Fibroblast of skin of abdomen (primary cell): ENCODE measurements around the gene HES4.
"Not testable (repeated sequence)": the region's sequence is repeated elsewhere in the genome, so short reads cannot be mapped to it uniquely, and the experiment has no call there.

Experiments used
- DNase-seq: peaks from one replicate; pipeline ENCODE4 v3.0.0-alpha.2; 2013

The HES4 gene

GRCh38 chr1:1033009-1033587, 33.2 kb upstream of the HES4 start:
- peak; percentile 72 for DNase-seq

DNA sequence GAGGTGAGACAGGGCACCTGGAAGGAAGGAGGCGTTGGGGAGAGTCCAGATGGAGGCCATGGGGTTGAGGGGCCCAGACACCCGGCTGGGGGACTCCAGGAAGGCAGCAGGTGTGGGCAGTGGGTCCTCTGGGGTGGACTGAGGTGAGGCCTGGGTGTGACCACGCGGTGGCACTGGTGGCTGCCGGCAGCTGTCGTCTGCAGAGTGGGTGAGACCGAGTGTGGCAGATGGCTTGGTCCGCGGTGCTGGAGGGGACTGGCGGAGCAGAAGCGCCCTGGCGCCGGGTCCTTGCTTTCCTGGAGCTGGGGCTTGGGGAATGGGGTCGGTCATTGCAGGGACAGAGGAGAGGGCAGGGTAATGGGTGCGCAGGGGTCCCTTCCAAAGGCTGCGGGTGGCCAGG, 32.5 kb upstream of the HES4 start:
- no peak for DNase-seq

DNA sequence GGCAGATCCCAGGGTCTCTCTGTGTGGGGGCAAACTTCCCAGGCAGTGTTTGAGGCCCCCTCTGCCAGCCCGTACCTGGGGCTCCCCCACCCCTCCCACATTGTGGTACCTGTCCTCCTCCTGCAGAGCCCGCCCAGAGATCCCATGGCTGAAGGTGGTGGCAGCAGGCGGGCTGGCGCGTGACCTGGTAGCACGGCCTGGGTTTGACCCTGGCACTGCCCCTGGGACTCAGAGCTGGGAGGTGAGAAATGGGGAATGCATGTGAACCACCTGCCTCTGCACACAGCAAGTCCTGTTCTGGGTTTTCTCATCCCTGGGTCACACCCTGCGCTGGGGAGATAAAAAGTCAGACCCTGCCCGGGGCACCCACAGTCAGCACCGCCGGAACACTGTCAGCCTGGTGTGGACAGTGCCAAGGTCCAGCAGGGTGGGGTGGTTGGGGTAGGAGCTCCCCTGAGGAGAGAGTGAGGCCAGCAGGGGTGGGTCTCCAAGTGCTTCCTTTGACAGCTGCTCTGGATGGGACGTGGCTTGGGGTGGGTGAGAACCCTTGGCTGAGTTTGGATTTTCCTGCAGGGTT, 31.9 kb upstream of the HES4 start:
- DNase-seq, result no peak

DNA sequence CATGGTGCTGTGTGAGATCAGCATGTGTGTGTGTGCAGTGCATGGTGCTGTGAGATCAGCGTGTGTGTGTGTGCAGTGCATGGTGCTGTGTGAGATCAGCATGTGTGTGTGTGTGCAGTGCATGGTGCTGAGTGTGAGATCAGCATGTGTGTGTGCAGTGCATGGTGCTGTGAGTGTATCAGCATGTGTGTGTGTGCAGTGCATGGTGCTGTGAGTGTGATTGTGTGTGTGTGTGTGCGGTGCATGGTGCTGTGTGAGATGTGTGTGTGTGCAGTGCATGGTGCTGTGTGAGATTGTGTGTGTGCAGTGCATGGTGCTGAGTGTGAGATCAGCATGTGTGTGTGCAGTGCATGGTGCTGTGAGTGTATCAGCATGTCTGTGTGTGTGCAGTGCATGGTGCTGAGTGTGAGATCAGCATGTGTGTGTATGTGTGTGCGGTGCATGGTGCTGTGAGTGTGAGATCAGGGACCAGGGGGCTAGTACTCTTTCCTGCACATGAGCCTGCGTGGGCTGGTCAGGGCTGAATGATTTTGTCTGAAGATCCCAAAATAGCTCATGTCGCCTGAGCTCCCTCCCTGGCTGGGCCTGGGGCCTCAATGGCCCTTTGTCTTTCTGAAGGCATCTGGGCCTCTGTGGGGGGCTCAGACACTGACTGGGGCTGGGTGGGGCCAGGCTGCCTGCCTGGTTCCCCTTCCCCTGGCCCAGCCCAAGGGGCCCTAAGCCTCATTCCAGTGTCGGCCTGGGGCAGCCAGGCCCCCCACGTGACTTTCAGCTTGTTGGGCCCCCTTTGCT, 31.2 kb upstream of the HES4 start:
- DNase-seq, result not testable (repeated sequence)

DNA sequence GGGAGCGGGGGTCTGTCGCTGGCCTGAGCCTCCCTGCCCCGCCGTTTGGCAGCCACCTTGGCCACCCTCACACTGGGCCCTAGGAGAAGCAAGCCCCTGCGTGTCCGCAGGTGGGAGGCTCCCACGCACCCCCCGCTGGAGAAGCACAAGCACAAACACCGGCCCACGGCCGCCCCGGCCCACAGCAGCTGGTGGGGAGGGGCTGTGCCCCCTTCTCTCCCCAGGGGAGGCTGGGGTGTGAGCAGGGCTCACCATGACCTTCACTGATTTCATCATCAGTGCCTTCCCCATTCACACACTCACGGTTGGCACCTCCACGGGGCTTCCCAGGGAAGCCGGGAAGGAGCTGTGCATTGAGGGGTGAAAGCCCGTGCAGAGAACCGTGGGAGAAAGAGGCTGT, 27.9 kb upstream of the HES4 start:
- no peak for DNase-seq

DNA sequence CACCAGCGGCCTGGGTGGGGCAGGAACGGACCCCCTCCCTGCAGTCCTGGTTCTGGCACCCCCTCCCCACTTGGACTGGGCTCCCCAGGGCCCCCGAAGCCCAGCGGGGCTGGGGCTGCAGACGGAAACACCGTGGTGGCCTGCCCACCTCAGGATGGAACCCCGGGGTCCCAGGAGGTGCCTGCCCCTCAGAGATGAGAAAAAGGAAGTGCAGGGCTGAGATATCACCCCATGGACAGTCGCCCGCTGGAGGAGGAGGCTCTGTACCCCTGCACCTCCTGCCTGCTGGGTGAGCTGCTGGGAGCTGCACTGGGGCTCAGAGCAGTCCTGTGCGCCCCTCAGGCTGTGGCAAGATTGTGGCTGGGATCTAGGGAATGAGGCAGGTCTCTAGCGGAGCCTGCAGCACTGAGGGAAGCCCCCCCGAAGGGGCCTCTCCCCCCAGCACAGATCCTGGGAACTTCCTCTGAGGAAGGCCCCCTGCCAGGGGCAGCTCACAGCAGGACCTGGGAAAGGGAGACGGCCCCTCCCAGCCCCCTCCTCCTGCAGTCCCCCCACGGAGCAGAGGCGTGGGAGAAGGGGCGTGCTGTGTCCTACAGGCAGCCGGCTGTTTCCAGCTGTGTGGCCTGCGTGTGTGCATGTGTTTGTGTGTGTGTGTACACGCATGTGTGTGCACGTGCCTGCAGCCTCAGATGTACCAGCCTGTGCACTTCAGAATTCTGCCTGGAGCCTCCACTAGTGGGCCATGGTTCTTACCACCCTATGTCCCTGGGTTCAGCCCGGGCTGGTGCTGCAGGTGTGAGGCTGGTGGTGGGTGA, 26.9 kb upstream of the HES4 start:
- no peak for DNase-seq

DNA sequence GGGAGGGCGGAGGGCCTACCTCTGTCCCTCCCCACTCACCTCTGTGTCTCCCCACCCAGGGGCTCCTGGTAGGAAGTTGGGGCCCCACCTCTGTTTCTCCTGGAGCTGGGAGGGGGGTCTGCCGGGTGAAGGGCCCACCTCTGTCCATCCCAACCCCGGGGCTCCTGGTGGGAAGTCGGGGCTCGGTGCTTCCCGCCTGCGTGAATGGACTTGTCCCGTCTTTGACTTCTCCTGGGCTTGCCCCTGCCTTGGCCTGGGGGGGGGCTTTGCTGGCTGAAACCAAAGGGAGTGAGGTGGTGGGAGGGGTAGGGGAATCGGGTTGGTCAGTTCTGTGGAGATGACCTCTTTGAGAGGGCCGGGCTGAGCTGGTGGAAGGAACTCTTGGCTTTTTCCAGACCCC, 25.8 kb upstream of the HES4 start:
- no peak for DNase-seq

DNA sequence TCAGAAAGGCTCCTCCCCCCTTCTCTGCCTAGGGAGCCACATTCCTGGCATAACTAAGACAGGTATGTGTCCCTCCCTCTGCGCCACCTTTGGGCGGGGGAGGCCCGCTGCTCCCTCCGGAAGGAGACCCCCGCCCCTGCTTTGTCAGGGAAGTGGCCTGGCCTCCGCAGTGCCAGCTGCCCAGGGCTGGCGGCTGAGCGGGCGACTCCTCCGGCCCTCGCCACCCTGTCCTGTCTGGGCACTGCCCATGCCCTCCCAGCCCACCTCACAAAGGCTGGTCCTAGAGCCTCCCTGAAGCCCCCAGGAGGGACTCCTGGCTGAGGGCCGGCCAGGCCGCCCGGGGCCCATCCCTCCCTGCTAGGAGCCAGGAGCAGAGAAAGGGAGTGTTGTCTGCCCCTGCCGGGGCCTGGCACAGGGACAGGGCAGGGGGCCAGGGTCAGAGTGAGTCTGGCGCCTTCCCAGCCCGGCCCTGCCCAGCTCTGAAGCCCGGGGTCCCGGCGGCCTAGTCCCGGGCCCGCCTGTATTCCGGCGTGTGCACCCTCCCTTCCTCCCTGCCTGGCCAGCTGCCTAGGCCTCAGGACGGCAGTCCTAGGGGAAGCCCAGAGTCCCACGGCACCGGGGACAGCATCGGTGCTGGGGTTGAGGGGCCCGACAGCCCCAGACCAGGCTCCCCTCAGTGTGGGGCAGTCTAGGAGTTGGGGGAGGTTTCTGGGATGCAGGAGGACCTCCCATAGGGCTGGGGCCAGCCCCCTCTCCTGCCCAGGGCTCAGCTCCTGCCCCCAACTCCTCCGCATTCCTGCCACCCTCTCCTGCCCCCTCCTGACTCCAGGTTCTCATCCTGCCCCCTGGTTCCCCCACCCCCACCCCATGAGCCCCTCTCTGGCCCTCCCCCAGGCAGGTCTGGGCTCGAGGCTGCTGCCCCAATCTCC, 25.1 kb upstream of the HES4 start:
- peak; percentile 35 for DNase-seq

GRCh38 chr1:1024149-1024770, 24.4 kb upstream of the HES4 start:
- no peak for DNase-seq

- DNase-seq, result no peak
Observed at GRCh38 chr1:1023700-1024099, 23.8 kb upstream of the HES4 start.

DNA sequence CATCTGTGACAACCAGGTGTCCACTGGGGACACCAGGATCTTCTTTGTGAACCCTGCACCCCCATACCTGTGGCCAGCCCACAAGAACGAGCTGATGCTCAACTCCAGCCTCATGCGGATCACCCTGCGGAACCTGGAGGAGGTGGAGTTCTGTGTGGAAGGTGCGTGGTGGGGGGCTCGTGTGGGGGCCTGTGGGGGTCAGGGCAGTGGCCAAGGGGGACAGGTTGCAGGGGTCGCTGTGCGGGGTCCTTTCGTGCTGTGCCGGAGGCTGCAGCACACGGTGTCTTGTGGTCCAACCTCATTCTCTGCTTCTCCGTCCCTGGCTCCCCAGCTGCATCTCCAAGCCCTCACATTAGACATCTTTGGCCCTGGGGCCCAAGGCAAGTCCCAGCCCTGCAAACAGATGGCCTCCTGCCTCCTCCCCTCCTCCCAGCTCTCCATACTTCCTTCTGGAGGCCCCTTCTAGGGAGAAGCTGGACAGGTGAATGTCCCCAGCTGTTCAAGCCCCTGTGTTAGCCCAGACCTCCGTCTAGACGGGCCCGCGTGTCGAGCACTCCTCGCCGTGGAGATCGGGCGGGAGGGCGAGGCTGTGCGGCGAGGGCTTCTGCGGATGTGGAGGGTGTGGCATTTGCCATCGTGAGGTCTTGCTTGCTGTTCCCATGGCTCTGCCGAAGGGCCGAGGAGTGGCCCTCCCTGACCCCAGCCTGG, 22.6 kb upstream of the HES4 start:
- no peak for DNase-seq

DNA sequence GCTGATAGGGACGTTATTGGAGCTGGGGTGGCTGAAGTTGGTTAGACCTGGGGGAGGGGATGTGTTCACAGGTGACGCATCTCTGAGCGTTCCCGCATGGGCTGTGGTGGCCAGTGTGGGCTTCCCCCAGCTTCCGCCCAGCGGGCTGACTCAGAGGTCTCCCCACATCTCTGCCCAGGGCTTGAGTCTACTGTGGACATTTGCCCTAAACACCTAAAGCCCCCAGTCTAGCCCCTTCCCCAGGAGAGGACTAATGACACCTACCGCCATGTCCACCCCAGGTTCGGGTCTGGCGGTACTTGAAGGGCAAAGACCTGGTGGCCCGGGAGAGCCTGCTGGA, 22.0 kb upstream of the HES4 start:
- peak; percentile 20 for DNase-seq

DNA sequence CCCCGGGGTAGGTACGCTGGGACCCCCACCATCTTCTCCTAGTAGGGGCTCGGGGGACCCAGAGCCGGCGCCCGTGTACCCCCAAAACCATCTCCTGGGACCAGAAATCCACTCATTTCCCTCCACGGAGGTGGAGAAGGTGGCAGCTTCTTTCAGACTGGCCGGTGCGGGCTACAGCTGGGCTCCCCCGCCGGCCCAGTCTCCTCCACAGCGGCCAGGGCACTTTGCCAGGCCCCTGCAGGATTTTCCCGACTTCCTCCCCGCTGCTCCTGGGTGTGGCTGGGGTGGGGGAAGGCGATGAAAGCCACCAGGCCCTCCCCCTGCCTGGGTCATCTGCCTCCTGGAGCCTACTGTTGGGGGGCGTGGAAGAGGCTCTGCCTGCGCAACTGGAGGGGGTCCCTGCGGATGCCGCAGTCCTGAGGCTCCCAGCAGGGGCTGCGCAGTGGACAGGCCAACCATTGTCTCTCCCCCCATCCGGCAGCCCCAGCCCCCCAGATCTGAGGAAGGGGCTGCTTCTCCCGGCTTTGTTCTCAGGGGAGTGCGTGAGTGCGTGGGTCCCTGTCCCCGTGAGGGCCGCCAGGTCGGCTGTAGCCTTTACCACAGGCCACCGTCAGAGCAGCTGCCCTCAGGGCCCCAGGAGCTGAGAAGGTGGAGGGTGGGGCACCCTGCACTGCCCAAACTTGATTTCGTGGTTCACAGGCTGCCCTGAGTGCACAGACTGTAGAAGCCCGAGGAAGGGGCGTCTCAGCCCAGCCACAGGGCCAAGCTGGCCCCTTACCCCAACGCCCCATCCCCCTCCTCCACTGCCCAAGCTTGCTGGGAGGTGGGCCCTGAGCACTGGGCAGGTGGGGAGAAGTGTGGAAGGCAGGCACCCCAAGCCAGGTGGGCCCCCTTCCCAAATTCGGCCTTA, 21.4 kb upstream of the HES4 start:
- peak; percentile 85 for DNase-seq

DNA sequence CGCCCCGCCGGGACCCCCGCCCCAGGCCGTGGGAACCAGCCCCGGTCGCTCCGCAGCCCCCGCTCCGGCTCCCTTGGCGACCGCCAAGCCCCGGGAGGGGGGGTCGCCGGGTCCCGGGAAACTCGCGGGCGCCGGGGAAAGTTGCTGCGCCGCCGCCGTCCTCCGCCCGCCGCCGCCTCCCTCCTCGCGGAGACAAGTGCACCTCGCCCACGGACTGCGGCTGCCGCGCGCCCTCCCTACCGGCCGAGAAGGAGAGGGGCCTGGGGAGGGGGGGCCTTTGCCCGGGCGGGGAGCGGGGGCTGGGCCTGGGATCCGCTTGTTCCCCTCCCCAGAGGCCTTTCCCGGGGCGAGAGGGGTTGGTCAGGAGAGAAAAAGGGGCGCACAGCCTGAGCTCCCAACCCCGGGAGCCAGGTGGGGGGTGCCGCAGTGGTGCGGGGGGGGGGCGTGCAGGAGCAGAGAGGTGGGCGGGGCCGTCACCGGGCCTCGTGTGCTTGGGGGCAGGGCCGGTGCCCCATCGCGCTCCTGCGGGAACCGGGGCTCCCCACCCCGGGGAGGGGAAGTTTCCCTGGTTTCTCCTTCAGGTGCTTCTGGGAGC, 20.6 kb upstream of the HES4 start:
- no peak for DNase-seq

GRCh38 chr1:1020000-1020404, 20.1 kb upstream of the HES4 start, which contains the start of gene AGRN:
Gene AGRN, plus strand, starts transcription at chr1:1020120. Its CDS starts 53 bp downstream, at chr1:1020173.
- no peak for DNase-seq

GRCh38 chr1:1019122-1019999, 19.5 kb upstream of the HES4 start:
- DNase-seq, result peak; percentile 88

DNA sequence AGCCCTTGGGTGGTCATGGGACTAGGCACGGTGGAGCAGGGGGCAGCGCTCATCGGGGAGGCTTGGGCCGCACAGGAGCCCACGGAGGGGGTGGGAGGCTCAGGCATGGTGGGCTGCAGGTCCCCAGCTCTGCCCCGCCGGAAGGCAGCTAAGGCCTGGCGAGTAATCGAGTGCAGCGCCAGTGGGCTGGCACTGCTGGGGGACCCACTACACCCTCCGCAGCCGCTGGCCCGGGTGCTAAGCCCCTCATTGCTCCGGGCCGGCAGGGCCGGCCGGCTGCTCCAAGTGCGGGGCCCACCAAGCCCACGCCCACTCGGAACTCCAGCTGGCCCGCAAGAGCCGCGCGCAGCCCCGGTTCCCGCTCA, 18.4 kb upstream of the HES4 start:
- DNase-seq, result not testable (repeated sequence)
